Muscle of leg (tissue), 11 donors: ENCODE measurements around the gene TAF1C. TPM values are rescaled to one million over a fixed set of nuclear protein-coding genes. Genes with fewer than 3 reads are reported as not detected.

Experiments used
- DNase-seq: peaks from one replicate; pipeline ENCODE4 v3.0.0; 2013
- H3K27ac ChIP-seq: one replicate; pipeline ENCODE4 v1.5.1; 2013; ENCODE audit warnings: mild to moderate bottlenecking, low read length, control low read depth
- H3K27me3 ChIP-seq: one replicate; pipeline ENCODE4 v1.6.1; 2013; ENCODE audit warnings: low read length; ENCODE audit not compliant: control insufficient read depth, insufficient read depth
- H3K36me3 ChIP-seq: one replicate; pipeline ENCODE4 v1.6.1; 2013; ENCODE audit warnings: low read length; ENCODE audit not compliant: control insufficient read depth, insufficient read depth
- H3K4me1 ChIP-seq: one replicate; pipeline ENCODE4 v1.6.1; 2013; ENCODE audit warnings: low read length; ENCODE audit not compliant: control insufficient read depth, insufficient read depth
- H3K4me3 ChIP-seq: one replicate; pipeline ENCODE4 v1.5.1; 2013; ENCODE audit warnings: low read length, control low read depth
- H3K9me3 ChIP-seq: replicated peaks from 2 replicates; pipeline ENCODE4 v1.6.1; 2013; ENCODE audit warnings: low read depth, low read length; ENCODE audit not compliant: control insufficient read depth
- WGBS: methylation state at CpG from one replicate; pipeline ENCODE4 v1.1.5; 2013; ENCODE audit warnings: missing lambda C conversion rate; ENCODE audit not compliant: insufficient coverage; 5-methylcytosine and 5-hydroxymethylcytosine counted together
- polyA plus RNA-seq, 8 donors: library from polyadenylated mRNA; unstranded; fragments of 120-200 nt; gene quantifications; one replicate each; pipeline versions ENCODE4 v1.2.1 to v1.2.3, GENCODE V29; 2013; ENCODE audit warnings: inconsistent platforms in 1 of 8, low replicate concordance in 1 of 8; ENCODE audit not compliant: insufficient read length in 8 of 8, insufficient read depth in 1 of 8
- total RNA-seq: library from RNA; stranded (reverse); fragments of 120-200 nt; gene quantifications from one replicate; pipeline ENCODE4 v1.2.4, GENCODE V29; 2013

TAF1C gene
- total and polyA plus RNA-seq, 9 donors = 18.3 to 38.0 (median 23.8) TPM

DNA sequence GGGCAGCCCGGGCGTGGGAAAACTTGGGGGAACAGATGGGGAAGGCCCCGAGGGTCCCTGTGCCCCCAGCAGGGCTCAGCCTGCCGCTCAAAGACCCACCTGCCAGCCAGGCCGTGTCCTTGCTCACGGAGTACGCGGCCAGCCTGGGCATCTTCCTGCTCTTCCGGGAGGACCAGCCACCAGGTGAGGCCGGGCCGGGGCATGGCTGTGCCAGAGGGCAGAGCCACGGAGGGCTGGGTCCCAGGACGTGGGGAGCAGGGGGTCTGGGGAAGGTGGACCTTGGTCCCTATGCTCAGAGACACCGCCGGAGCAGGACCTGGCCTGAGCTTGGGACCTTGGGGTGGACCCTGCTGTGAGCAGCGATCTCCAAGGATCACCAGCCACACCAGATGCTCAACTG is 4.6 kb upstream of the TAF1C start:
- H3K36me3 ChIP-seq = no peaks in the 10 kb centered on the region
- H3K27ac ChIP-seq = no peak overlapping the region
- 91% methylated on average over 14 of the region's 16 CpGs for WGBS
- H3K9me3 ChIP-seq = no peaks in the 10 kb centered on the region
- no peak for DNase-seq
- peaks cover 5% of the 10 kb centered on the region for H3K27me3 ChIP-seq
- H3K4me1 ChIP-seq = peaks cover 6% of the 10 kb centered on the region
- no peak overlapping the region for H3K4me3 ChIP-seq

DNA sequence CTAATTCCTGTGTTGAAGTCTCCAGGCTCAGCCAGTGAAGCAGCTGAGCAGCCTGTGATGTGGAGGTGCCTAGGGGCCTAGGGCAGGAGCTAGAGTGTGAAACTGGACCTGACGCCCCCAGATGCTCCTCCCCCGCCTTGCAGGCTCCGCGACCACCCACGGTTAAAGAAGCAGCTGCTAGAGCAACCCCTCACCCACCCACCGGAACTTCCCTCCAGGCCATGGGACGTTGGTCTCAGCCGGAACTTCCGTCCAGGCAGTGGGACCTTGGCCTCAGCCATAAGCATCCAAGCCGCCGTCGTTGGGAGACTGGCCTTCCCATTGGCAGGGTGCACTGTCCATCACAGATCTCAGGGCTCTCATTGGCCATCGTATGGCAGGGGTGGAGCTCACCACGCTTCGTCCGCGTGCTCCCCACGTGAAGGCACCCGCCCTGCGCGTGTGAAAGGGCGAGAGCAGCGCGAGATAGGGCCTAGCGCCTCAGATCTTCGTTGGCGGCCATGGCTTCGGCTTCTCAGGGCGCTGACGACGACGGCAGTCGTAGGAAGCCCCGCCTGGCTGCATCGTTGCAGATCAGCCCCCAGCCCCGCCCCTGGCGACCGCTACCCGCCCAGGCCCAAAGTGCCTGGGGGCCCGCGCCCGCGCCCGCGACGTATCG is 4.0 kb upstream of the TAF1C start, which contains the start of gene ADAD2:
Gene ADAD2 (plus strand): TSS at position 427 of the 658 bp plus-strand sequence. CDS start 74 bp downstream, at position 501.
- Histone ChIP-seq H3K4me1 (peaks cover 10% of the 10 kb centered on the region), H3K4me3 (no peak within 1 kb of the TSS), H3K27ac (no peak within 1 kb of the TSS), H3K9me3 (no peaks in the 10 kb centered on the region), H3K27me3 (peaks cover 5% of the 10 kb centered on the region), H3K36me3 (no peaks in the 10 kb centered on the region)
- WGBS = 87% methylated on average over 47 of the region's 47 CpGs
- DNase-seq = no peak

DNA sequence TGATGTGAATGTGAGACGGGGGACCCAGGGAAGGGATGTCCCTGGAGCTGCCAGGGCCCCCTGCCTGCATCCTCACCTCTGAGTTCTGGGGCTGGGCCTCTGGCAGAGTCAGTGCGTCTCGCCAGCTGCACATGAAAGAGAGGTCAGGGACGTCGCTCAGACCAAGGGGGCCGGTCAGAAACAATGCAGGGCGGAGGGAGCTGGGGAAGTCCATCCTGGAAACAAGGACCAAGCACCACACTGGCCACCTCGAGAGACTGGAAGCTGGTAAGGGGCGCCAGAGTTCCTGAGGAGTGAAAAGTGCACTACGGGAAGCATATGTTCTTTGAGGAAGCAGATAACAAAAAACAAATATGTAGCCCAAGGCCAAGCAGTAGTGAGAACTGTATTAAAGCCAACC is 2.1 kb downstream of the TAF1C start:
- WGBS = 90% methylated on average over 9 of the region's 10 CpGs
- H3K36me3 ChIP-seq = peaks cover 54% of the 10 kb centered on the region
- no peaks in the 10 kb centered on the region for H3K27me3 ChIP-seq
- H3K27ac ChIP-seq = peak overlapping the region; percentile 65
- peak; percentile 48 for DNase-seq
- no peaks in the 10 kb centered on the region for H3K9me3 ChIP-seq
- no peak overlapping the region for H3K4me3 ChIP-seq
- peaks cover 20% of the 10 kb centered on the region for H3K4me1 ChIP-seq

DNA sequence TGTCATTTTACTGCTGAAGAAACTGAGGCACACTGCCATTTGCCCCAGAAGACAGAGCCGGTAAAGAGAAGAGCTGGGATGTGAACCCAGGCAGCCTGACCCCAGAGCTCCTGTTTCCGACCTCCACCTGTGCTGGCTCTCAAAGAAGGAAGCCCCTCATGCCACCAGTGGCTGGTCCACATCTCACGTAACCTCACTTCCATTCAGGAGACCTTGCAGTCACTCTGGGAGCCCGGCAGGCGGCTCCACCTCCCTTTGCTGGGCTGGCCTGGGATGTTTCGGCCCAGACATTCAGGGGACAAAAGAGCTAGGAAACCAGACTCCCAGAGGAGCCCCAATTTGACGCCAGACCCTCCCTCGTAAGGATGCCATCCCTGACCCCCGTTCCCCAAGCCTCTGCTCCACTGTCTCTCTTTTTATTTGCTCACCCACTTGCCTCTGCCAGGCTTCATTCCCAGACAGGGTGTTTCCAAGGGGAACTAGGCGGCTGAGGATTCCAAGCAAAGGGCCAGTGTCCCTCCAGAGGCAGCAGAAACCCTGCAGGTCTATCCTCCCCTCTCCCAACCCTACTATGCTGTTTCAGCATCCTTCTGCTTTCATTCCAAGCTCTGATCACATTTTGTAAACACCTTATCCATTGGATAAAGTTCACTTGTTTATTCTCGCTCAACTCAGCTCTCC is 2.8 kb downstream of the TAF1C start:
- no peak for DNase-seq
- H3K9me3 ChIP-seq = no peaks in the 10 kb centered on the region
- peaks cover 61% of the 10 kb centered on the region for H3K36me3 ChIP-seq
- no peak overlapping the region for H3K4me3 ChIP-seq
- H3K27me3 ChIP-seq = no peaks in the 10 kb centered on the region
- peak overlapping the region; percentile 65 for H3K27ac ChIP-seq
- peaks cover 20% of the 10 kb centered on the region for H3K4me1 ChIP-seq
- WGBS = 86% methylated on average over 11 of the region's 11 CpGs

DNA sequence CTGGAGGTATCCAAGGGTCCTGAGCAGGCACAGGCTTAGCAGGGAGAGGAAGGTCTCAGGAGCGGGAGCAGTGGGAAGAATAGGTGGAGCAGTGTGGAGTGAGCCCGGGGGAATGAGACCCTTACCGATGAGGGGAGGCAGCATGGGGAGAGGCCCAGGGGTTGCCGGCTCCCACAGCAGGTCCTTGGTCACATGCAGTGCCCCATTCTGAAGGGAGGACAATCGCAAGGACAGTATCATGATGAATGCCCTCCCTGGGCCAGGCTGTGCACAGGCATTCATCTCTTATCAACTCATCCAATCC is 3.3 kb downstream of the TAF1C start:
- H3K4me1 ChIP-seq = peaks cover 20% of the 10 kb centered on the region

DNA sequence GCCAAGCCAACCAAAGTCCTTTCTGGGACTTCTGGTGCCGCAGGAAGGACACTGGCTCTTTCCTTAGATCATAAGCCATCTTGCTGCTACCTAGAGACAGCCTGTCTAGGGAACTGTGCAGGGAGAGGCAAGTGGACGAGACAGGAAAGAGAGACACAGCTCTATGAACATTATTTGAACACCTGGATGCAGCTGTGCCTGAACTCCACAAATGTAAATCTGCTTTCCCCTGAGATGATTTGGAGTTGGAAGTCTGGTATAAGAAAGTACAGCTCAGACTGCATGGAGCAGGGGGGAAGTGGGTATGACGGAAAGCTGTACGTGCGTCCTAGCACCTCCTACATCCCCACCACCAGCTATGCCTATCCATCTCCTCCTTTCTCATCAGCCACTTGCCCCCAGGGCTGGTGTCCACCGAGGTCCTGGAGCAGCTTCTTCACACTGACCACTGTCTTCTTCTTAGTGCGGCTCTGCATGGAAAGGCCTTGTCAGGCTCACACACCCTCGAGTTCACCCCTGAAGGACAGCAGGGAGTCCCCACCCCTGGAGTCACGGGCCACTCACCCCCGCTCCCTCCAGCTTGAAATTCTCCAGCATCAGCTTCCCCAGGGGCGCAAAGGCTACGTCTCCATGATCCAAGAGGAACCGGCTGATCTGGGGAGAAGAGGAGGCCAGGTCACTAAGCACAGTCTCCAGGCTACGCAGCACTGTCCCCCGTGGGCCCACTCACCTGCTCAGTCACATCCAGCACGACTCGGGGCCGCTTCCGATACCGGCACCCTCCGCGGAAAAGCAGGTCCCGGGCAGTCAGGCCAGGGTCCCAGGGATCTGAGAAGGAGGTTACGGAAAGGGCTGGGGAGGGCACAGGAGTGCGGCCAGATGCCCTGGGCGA is 3.9 kb downstream of the TAF1C start:
- 98% methylated on average over 15 of the region's 26 CpGs for WGBS
- no peak overlapping the region for H3K27ac ChIP-seq
- peaks cover 20% of the 10 kb centered on the region for H3K4me1 ChIP-seq
- no peak for DNase-seq
- no peaks in the 10 kb centered on the region for H3K9me3 ChIP-seq
- H3K27me3 ChIP-seq = no peaks in the 10 kb centered on the region
- H3K36me3 ChIP-seq = peaks cover 72% of the 10 kb centered on the region
- H3K4me3 ChIP-seq = no peak overlapping the region

More for the DNA sequence above, 3.3 kb downstream of the TAF1C start:
- Histone ChIP-seq H3K27ac (no peak overlapping the region), H3K9me3 (no peaks in the 10 kb centered on the region), H3K36me3 (peaks cover 66% of the 10 kb centered on the region), H3K27me3 (no peaks in the 10 kb centered on the region), H3K4me3 (no peak overlapping the region)
- WGBS = 93% methylated on average over 5 of the region's 5 CpGs
- no peak for DNase-seq

DNA sequence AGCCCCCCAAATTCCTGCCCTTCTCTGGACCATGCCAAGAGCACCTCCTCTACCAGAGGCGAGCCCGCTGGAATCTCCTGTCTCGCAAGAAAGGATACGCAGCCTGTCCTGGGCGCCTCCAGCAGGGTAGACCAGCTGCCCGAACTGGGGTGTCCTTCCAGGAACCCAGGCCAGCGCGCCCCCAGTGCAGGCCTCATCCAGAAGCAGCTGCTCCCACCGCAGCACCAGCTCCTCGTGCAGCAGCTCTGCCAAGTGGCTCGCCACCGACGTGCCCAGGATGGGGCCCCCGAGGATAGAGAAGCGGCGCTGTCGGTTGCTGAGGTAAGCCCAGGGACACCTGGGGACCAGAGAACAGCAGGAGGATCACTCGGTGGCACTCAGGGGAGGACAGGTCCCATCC is 4.8 kb downstream of the TAF1C start:
- Histone ChIP-seq H3K36me3 (peaks cover 74% of the 10 kb centered on the region), H3K27ac (no peak overlapping the region), H3K9me3 (no peaks in the 10 kb centered on the region), H3K4me1 (peaks cover 22% of the 10 kb centered on the region), H3K4me3 (no peak overlapping the region), H3K27me3 (no peaks in the 10 kb centered on the region)
- no peak for DNase-seq
- WGBS = 99% methylated on average over 18 of the region's 18 CpGs

DNA sequence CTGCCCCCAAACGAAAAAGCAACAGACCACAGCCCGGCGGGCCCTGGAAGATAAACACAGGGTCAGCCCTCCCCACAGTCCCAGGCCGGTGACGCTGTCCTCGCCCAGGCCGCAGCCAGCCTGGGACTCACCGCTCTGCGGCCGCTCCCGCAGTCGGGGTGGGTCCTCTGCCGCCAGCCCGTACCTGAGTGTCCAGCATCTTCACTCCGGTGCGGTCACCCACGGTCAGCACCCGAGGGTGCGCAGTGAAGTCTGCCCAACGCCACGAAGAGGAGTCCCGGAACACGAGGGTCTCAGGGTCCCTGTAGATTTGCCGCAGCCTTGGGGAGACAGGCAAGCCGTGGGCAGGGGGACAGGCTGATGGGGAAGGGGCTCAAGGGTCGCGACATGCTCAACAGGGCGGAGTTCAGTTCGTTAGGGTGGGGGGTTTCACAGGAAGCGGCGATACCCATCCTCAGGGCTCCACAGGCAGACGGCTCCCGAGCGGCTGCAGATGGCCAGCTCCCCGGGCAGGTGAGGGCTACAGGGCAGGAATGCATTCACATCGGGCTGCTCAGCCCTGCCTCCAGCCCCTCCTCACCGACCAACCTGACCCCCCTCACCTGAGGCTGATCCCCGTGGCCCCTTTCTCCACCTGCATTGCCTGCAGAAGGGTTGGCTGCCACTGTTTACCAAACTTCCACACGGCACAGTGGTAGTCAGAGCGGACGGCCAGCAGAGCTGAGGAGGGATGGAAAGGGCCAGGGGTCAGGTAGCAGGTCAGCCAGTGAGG is 5.5 kb downstream of the TAF1C start:
- peaks cover 74% of the 10 kb centered on the region for H3K36me3 ChIP-seq
- 89% methylated on average over 39 of the region's 41 CpGs for WGBS
- DNase-seq = no peak
- H3K9me3 ChIP-seq = no peaks in the 10 kb centered on the region
- no peak overlapping the region for H3K4me3 ChIP-seq
- no peaks in the 10 kb centered on the region for H3K27me3 ChIP-seq
- H3K4me1 ChIP-seq = peaks cover 29% of the 10 kb centered on the region
- H3K27ac ChIP-seq = no peak overlapping the region

DNA sequence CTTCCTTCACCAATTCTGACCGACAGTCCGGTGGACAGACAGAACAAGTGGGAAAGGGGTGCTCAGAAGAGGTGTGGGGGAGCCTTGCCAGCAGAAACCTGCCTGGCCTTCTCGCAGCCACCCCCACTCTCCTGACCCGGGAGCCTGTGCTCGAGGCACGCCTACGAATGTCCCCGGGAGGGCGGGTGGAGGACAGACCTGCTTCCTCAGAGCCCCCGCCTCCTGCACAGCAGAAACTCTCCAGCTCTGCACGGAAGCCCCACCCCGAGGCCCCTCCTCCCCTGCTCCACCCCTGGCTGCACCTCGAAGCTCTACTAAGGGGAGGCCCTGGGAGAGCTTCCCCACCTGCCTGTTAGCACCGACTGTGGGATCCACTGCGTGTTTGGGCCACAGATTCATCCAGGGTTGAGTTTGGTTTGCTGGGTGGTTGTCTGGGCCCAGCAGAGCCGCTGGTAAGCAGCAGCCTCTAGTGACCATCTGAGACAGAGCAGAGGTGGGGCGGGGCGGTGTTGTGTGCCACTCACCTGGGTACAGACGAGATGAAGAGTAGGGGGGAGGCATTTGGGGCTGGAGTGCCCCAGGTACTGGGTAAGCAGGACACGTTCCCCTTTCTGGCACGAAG is 6.2 kb downstream of the TAF1C start:
- H3K27me3 ChIP-seq = no peaks in the 10 kb centered on the region
- H3K4me1 ChIP-seq = peaks cover 27% of the 10 kb centered on the region
- no peaks in the 10 kb centered on the region for H3K9me3 ChIP-seq
- H3K36me3 ChIP-seq = peaks cover 74% of the 10 kb centered on the region
- no peak for DNase-seq
- no peak overlapping the region for H3K4me3 ChIP-seq
- WGBS = 81% methylated on average over 19 of the region's 21 CpGs
- H3K27ac ChIP-seq = no peak overlapping the region
